HepG2 (cell line): ENCODE results near the gene CERS4. TPM values are rescaled to one million over a fixed set of nuclear protein-coding genes. Genes with fewer than 3 reads are reported as not detected.

Experiments used
- ATAC-seq: fragments of 200-7000 bp; cut with Tn5 transposase; 3 replicates; pipeline ENCODE4 v1.9.1; 2020; ENCODE audit warnings: mild to moderate bottlenecking, moderate library complexity
- BruUV-seq: library from RNA; stranded (reverse); fragments of 400-500 nt; replicated peaks from 2 replicates; lab custom pipeline; 2021; lab: Mats Ljungman, UMichigan
- CTCF ChIA-PET: fragments of 300-600 bp; formaldehyde crosslinking; extraction: SDS; loops from one replicate; lab custom pipeline; 2021; ENCODE audit warnings: low total read pairs, inconsistent platforms, low intra/inter-chr PET ratio; lab: Yijun Ruan, JAX
- POLR2A ChIA-PET: fragments of 350-600 bp; sonication (Branson Sonifier 250); formaldehyde crosslinking; loops from one replicate; lab custom pipeline; 2020; ENCODE audit warnings: antibody characterized with exemption, inconsistent platforms; lab: Yijun Ruan, JAX
- DNase-seq: peaks from one replicate; pipeline ENCODE4 v3.0.0-alpha.2; 2015; ENCODE audit warnings: low spot score
- FAIRE-seq: peaks from 3 replicates; lab custom pipeline; 2011; peaks lifted over from hg19 to GRCh38; lab: Jason Lieb, UNC
- H2AFZ ChIP-seq: one replicate; pipeline ENCODE4 v1.6.1; 2011; ENCODE audit warnings: low read length, inconsistent platforms
- H3K27ac ChIP-seq: fragments of 300-600 bp; 3 replicates; pipeline ENCODE4 v1.8.0; 2011; ENCODE audit warnings: mixed run types, mild to moderate bottlenecking, mixed read lengths, low read length, inconsistent platforms; ENCODE audit not compliant: insufficient read depth; ENCODE audit errors: extremely low read length
- H3K27me3 ChIP-seq, 2 experiments: fragments of 200-600 bp in 1 of 2; 2 replicates in 1 of 2; 3 replicates in 1 of 2; pipeline versions ENCODE4 v1.6.0 to v1.8.0; 2011; ENCODE audit warnings: low read length in 2 of 2, mild to moderate bottlenecking in 2 of 2, moderate library complexity in 2 of 2, inconsistent platforms in 1 of 2; ENCODE audit not compliant: insufficient read depth in 2 of 2, control insufficient read depth in 1 of 2
- H3K36me3 ChIP-seq, 2 experiments: fragments of 200-600 bp in 1 of 2; replicated peaks in 1 of 2; 2 replicates in 1 of 2; 3 replicates in 1 of 2; pipeline versions ENCODE4 v1.5.1 to v1.8.0; 2011; ENCODE audit warnings: low read length in 2 of 2, inconsistent platforms in 1 of 2; ENCODE audit not compliant: insufficient read depth in 2 of 2, control insufficient read depth in 1 of 2
- H3K4me1 ChIP-seq: 2 replicates; pipeline ENCODE4 v1.5.1; 2012; ENCODE audit warnings: low read length, inconsistent platforms; ENCODE audit not compliant: insufficient read depth
- H3K4me2 ChIP-seq: 2 replicates; pipeline ENCODE4 v1.6.0; 2011; ENCODE audit warnings: low read depth, low read length, inconsistent platforms
- H3K4me3 ChIP-seq, 3 experiments: fragments of 200-600 bp in 1 of 3; sonication (generic), shearing (Covaris generic) in 1 of 3; replicated peaks in 1 of 3; 2 replicates each; pipeline ENCODE4 v1.5.1; 2011 to 2016; ENCODE audit warnings: low read length in 3 of 3, inconsistent platforms in 2 of 3, low read depth in 2 of 3, mild to moderate bottlenecking in 2 of 3, control low read depth in 1 of 3, mixed read lengths in 1 of 3; ENCODE audit not compliant: insufficient read depth in 1 of 3
- H3K79me2 ChIP-seq: one replicate; pipeline ENCODE4 v1.6.1; 2011; ENCODE audit warnings: low read length, inconsistent platforms; ENCODE audit not compliant: insufficient read depth
- H3K9ac ChIP-seq: 2 replicates; pipeline ENCODE4 v1.6.0; 2011; ENCODE audit warnings: mild to moderate bottlenecking, low read depth, low read length, inconsistent platforms; ENCODE audit not compliant: insufficient read depth
- H3K9me3 ChIP-seq: 2 replicates; pipeline ENCODE4 v1.5.1; 2012; ENCODE audit warnings: mild to moderate bottlenecking, low read length
- H4K20me1 ChIP-seq: 2 replicates; pipeline ENCODE4 v1.6.0; 2011; ENCODE audit warnings: inconsistent platforms, mild to moderate bottlenecking, low read length, moderate library complexity; ENCODE audit not compliant: insufficient read depth
- ARNT ChIP-seq: fragments of 450-650 bp; IDR thresholded peaks from 2 replicates; pipeline ENCODE4 v1.6.1; 2017
- CSRNP1 ChIP-seq: sonication (generic); formaldehyde crosslinking; IDR thresholded peaks from 2 replicates; pipeline ENCODE4 v1.8.1; 2023; ENCODE audit warnings: mild to moderate bottlenecking, missing genetic modification reagents
- GMEB1 ChIP-seq: sonication (generic); formaldehyde crosslinking; IDR thresholded peaks from 2 replicates; pipeline ENCODE4 v1.5.1; 2020; ENCODE audit warnings: missing genetic modification reagents, mild to moderate bottlenecking, borderline replicate concordance
- HDAC2 ChIP-seq: sonication (generic); formaldehyde crosslinking; IDR thresholded peaks from 2 replicates; pipeline ENCODE4 v1.4.0; 2020; ENCODE audit warnings: missing genetic modification reagents
- POLR2AphosphoS2 ChIP-seq: IDR thresholded peaks from 2 replicates; pipeline ENCODE4 v1.6.1; 2011; ENCODE audit warnings: low read depth, low read length, improper control_type of control experiment
- SP2 ChIP-seq: sonication (generic); formaldehyde crosslinking; IDR thresholded peaks from 2 replicates; pipeline ENCODE4 v1.5.1; 2020; ENCODE audit warnings: mild to moderate bottlenecking, missing genetic modification reagents
- TARDBP ChIP-seq: sonication (generic); formaldehyde crosslinking; IDR thresholded peaks from 2 replicates; pipeline ENCODE4 v1.8.0; 2022; ENCODE audit warnings: mild to moderate bottlenecking, missing genetic modification reagents
- ZNF24 ChIP-seq: fragments of 450-650 bp; IDR thresholded peaks from 2 replicates; pipeline ENCODE4 v1.6.1; 2017; ENCODE audit warnings: antibody characterized with exemption, mild to moderate bottlenecking
- ZNF333 ChIP-seq: sonication (generic); formaldehyde crosslinking; IDR thresholded peaks from 2 replicates; pipeline ENCODE4 v1.4.0; 2020; ENCODE audit warnings: mild to moderate bottlenecking, missing genetic modification reagents, borderline replicate concordance
- ZNF431 ChIP-seq: sonication (generic); formaldehyde crosslinking; IDR thresholded peaks from 2 replicates; pipeline ENCODE4 v1.9.0; 2022; ENCODE audit warnings: missing genetic modification reagents, low read depth, mild to moderate bottlenecking, borderline replicate concordance
- ZNF513 ChIP-seq: sonication (generic); formaldehyde crosslinking; conservative IDR thresholded peaks from 2 replicates; pipeline ENCODE4 v1.5.0; 2020; ENCODE audit warnings: missing genetic modification reagents
- ZNF710 ChIP-seq: sonication (generic); formaldehyde crosslinking; IDR thresholded peaks from 2 replicates; pipeline ENCODE4 v1.5.0; 2020; ENCODE audit warnings: mild to moderate bottlenecking, missing genetic modification reagents, borderline replicate concordance
- WGBS: methylation state at CpG from one replicate; pipeline ENCODE4 v1.1.6; 2017; ENCODE audit warnings: low lambda C conversion rate; 5-methylcytosine and 5-hydroxymethylcytosine counted together
- in situ Hi-C: cut with HindIII; loops from 2 replicates; pipeline ENCODE4 v1.10.0; 2017; ENCODE audit warnings: low pct_unique_long_range_greater_than_20kb; ENCODE audit not compliant: extremely low pct_ligation_motif_present
- intact Hi-C: fragments of 100-400 bp; cut with micrococcal nuclease; formaldehyde crosslinking; loops from one replicate; pipeline ENCODE4 v1.10.0; 2022; ENCODE audit not compliant: unreplicated experiment
- polyA plus RNA-seq, 8 experiments: library from polyadenylated mRNA; depleted of rRNA in 3 of 8; stranded (reverse) in 7 of 8; unstranded in 1 of 8; fragments of >200 nt; fragmentation: Illumina TruSeq in 4 of 8; extraction: Trizol in 4 of 8; gene quantifications; 2 replicates each; pipeline versions ENCODE4 v1.2.1 to v1.2.3, GENCODE V29; 2011 to 2016; ENCODE audit warnings: low read depth in 4 of 8, missing spikeins in 1 of 8, mixed read lengths in 1 of 8; ENCODE audit not compliant: insufficient read depth in 1 of 8
- total RNA-seq, 5 experiments: library from RNA; depleted of rRNA; stranded (reverse); fragments of >200 nt; fragmentation: Illumina TruSeq; extraction: Trizol; gene quantifications; 2 replicates each; pipeline ENCODE4 v1.2.3, GENCODE V29; 2016; ENCODE audit warnings: low read depth in 1 of 5
- TF ChIP-seq, protein P1 (sequence below): sonication (generic); formaldehyde crosslinking; IDR thresholded peaks from 2 replicates; pipeline ENCODE4 v1.4.0; 2020; ENCODE audit warnings: mild to moderate bottlenecking, missing genetic modification reagents

Gene CERS4
- total and polyA plus RNA-seq, 2 of the 13 experiments (the other 11 are each of a cell fraction or from before 2014, with no cell fraction given) = 74.7 to 83.5 TPM

DNA sequence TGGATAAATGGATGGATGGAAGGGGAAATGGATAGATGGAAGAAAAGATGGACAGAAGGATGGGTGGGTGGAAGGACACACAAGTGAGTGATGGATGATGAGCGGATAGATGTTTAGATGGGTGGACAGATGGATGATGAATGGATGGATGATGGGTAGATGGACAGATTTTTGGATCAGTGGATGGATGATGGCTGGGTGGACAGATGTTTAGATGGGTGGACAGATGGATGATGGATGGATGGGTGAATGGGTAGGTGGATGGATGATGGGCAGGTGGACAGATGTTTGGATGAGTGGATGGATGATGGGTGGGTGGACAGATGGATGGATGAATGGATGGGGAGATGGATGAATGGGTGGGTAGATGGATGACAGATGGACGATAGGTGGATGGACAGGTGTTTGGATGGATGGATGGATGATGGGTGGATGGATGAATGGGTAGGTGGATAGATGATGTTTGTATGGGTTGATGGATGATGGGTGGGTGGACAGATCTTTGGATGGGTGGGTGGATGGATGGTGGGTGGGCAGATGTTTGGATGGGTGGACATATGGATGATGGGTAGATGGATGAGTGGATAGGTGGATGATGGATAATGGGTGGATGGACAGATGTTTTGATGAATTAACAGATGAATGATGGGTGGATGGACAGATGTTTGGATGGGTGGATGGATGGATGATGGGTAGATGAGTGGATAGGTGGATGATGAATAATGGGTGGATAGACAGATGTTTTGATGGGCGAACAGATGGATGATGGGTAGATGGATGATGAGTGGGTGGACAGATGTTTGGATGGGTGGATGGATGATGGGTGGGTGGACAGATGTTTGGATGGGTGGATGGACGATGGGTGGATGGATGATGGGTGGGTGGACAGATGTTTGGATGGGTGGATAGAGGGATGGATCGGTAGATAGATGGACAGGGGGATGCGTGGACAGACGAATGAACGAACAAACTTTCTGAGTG lies 39.5 kb downstream of the CERS4 start:
- Histone ChIP-seq H3K4me3 (no peak overlapping the region), H3K79me2 (peaks cover 8% of the 10 kb centered on the region), H4K20me1 (no peaks in the 10 kb centered on the region; the same call in 1 of the 2 replicates), H3K9me3 (no peaks in the 10 kb centered on the region), H3K36me3 (peaks cover 7 to 34% of the 10 kb centered on the region in 2 experiments), H2AFZ (no peak overlapping the region), H3K27ac (no peak overlapping the region), H3K27me3 (no peaks in the 10 kb centered on the region), H3K9ac (no peak overlapping the region), H3K4me1 (peaks cover 50% of the 10 kb centered on the region), H3K4me2 (no peak overlapping the region)
- ChIA-PET POLR2A (interaction anchor here (1.5 kb wide), 1 partner anchor 304 kb away, joined by 3 read pairs; no protein-coding TSS in a partner anchor), CTCF (no interaction called here)
- intact Hi-C loops = no loop called here
- ATAC-seq (no peak), DNase-seq (no peak), FAIRE-seq (no peak)
- in situ Hi-C loops = no loop called here
- 97% methylated on average over 8 of the region's 8 CpGs for WGBS
- BruUV-seq = no TSS peak
- TF ChIP-seq, protein P1, sequence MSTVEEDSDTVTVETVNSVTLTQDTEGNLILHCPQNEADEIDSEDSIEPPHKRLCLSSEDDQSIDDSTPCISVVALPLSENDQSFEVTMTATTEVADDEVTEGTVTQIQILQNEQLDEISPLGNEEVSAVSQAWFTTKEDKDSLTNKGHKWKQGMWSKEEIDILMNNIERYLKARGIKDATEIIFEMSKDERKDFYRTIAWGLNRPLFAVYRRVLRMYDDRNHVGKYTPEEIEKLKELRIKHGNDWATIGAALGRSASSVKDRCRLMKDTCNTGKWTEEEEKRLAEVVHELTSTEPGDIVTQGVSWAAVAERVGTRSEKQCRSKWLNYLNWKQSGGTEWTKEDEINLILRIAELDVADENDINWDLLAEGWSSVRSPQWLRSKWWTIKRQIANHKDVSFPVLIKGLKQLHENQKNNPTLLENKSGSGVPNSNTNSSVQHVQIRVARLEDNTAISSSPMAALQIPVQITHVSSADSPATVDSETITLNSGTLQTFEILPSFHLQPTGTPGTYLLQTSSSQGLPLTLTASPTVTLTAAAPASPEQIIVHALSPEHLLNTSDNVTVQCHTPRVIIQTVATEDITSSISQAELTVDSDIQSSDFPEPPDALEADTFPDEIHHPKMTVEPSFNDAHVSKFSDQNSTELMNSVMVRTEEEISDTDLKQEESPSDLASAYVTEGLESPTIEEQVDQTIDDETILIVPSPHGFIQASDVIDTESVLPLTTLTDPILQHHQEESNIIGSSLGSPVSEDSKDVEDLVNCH (CRISPR knock-in tag) = no peak
- no peak for TF ChIP-seq CSRNP1 (CRISPR knock-in tag)
- no peak for TF ChIP-seq HDAC2 (CRISPR knock-in tag)
- no peak for TF ChIP-seq SP2 (CRISPR knock-in tag)
- peak; percentile 43; the same call in 1 of the 2 replicates for TF ChIP-seq ZNF710 (CRISPR knock-in tag)
- peak; percentile 33; the same call in 1 of the 2 replicates for TF ChIP-seq POLR2AphosphoS2
- no peak for TF ChIP-seq GMEB1 (CRISPR knock-in tag)
- TF ChIP-seq ZNF24 = no peak
- no peak for TF ChIP-seq ZNF513 (CRISPR knock-in tag)
- 0 out of 2 replicates have a peak, but pooled peaks have one; percentile 41 for TF ChIP-seq TARDBP
- TF ChIP-seq ZNF333 = no peak
- 0 out of 2 replicates have a peak, but pooled peaks have one; percentile 5 for TF ChIP-seq ARNT
- TF ChIP-seq ZNF431 = no peak
